ENCODE results near the gene TRMT13. TPM values are rescaled to one million over a fixed set of nuclear protein-coding genes. Genes with fewer than 3 reads are reported as not detected.
"Not testable (repeated sequence)": the region's sequence is repeated elsewhere in the genome, so short reads cannot be mapped to it uniquely, and the experiment has no call there.

TRMT13 gene
- total RNA-seq, 1 donor from 2014 or later = 6.1 TPM

GRCh38 chr1:100162881-100163280 is 29.9 kb downstream of the TRMT13 start:
- no peak for DNase-seq (ENCODE audit: low read depth, low spot score)

- DNase-seq (ENCODE audit: low read depth, low spot score) = no peak
Measured at GRCh38 chr1:100164216-100164615, 31.3 kb downstream of the TRMT13 start.

GRCh38 chr1:100164702-100165101 is 31.7 kb downstream of the TRMT13 start:
- no peak for DNase-seq (ENCODE audit: low read depth, low spot score)

GRCh38 chr1:100168051-100168450 is 35.1 kb downstream of the TRMT13 start:
- no peak for DNase-seq (ENCODE audit: low read depth, low spot score)

- DNase-seq (ENCODE audit: low read depth, low spot score) = no peak
Measured at GRCh38 chr1:100177295-100178041, 44.5 kb downstream of the TRMT13 start.

- DNase-seq (ENCODE audit: low read depth, low spot score) = no peak
Measured at GRCh38 chr1:100178091-100178490, 45.1 kb downstream of the TRMT13 start, which contains the start of gene LRRC39. LRRC39 (minus strand) TSS chr1:100178256; CDS start chr1:100168516, 9,740 bp downstream.

- no peak for DNase-seq (ENCODE audit: low read depth, low spot score)
Measured at GRCh38 chr1:100183370-100183769, 50.4 kb downstream of the TRMT13 start.

GRCh38 chr1:100184536-100184935 is 51.6 kb downstream of the TRMT13 start:
- no peak for DNase-seq (ENCODE audit: low read depth, low spot score)

- DNase-seq (ENCODE audit: low read depth, low spot score) = no peak
Measured at GRCh38 chr1:100187912-100188311, 54.9 kb downstream of the TRMT13 start.

GRCh38 chr1:100188617-100189016 is 55.7 kb downstream of the TRMT13 start:
- no peak for DNase-seq (ENCODE audit: low read depth, low spot score)

- no peak for DNase-seq (ENCODE audit: low read depth, low spot score)
Measured at GRCh38 chr1:100198596-100198995, 65.6 kb downstream of the TRMT13 start.

GRCh38 chr1:100200060-100200459 is 67.1 kb downstream of the TRMT13 start:
- DNase-seq (ENCODE audit: low read depth, low spot score) = not testable (repeated sequence)

Other genes starting within 250 kb of the TRMT13 start
- gene SLC35A3, start 163.2 kb upstream of the TRMT13 start, total RNA-seq = 20.8 and 31.0 TPM in 2 replicates
- 3.0 and 5.0 TPM in 2 replicates for gene SASS6, start 233 bp upstream of the TRMT13 start, total RNA-seq
- gene LRRC39, start 45.1 kb downstream of the TRMT13 start, total RNA-seq = 0.20 TPM in 1 of 2 replicates, not detected in the other
- 5.3 and 7.4 TPM in 2 replicates for gene DBT, start 116.7 kb downstream of the TRMT13 start, total RNA-seq
- 48.9 and 57.9 TPM in 2 replicates for gene RTCA, start 133.1 kb downstream of the TRMT13 start, total RNA-seq
- gene CDC14A, start 219.3 kb downstream of the TRMT13 start, total RNA-seq = 12.6 and 13.3 TPM in 2 replicates